ENCODE data around the gene TIPRL. TPM values are rescaled to one million over a fixed set of nuclear protein-coding genes. Genes with fewer than 3 reads are reported as not detected.
"Not testable (repeated sequence)": the region's sequence is repeated elsewhere in the genome, so short reads cannot be mapped to it uniquely, and the experiment has no call there.

Gene TIPRL
- total RNA-seq, 2 donors from 2014 or later = 38.0 to 43.0 TPM

- H3K27me3 Mint-ChIP-seq = no peaks in the 10 kb centered on the region
- H3K4me3 Mint-ChIP-seq = peak overlapping the region; percentile 30
These were observed 32.1 kb upstream of the TIPRL start for GRCh38 chr1:168146626-168147025.

GRCh38 chr1:168148916-168149315, 29.8 kb upstream of the TIPRL start:
- Mint-ChIP-seq H3K27ac (no peak overlapping the region), H3K4me3 (no peak overlapping the region), H3K9me3 (no peaks in the 10 kb centered on the region), H3K36me3 (ENCODE audit: low read depth) (no peaks in the 10 kb centered on the region), H3K4me1 (no peaks in the 10 kb centered on the region), H3K27me3 (peaks cover 3% of the 10 kb centered on the region)
- peak; percentile 28 for ATAC-seq (replicated peaks)

More at GRCh38 chr1:168146626-168147025, 32.1 kb upstream of the TIPRL start:
- Mint-ChIP-seq H3K4me1 (no peaks in the 10 kb centered on the region), H3K9me3 (no peaks in the 10 kb centered on the region), H3K27ac (no peak overlapping the region), H3K36me3 (ENCODE audit: low read depth) (no peaks in the 10 kb centered on the region)
- ATAC-seq (replicated peaks) = no peak

GRCh38 chr1:168150283-168150682, 28.5 kb upstream of the TIPRL start:
- no peaks in the 10 kb centered on the region for H3K36me3 Mint-ChIP-seq (ENCODE audit: low read depth)
- no peak overlapping the region for H3K27ac Mint-ChIP-seq
- H3K4me3 Mint-ChIP-seq = no peak overlapping the region
- H3K4me1 Mint-ChIP-seq = no peaks in the 10 kb centered on the region
- no peak for ATAC-seq (replicated peaks)
- H3K9me3 Mint-ChIP-seq = no peaks in the 10 kb centered on the region
- H3K27me3 Mint-ChIP-seq = peaks cover 3% of the 10 kb centered on the region

DNA sequence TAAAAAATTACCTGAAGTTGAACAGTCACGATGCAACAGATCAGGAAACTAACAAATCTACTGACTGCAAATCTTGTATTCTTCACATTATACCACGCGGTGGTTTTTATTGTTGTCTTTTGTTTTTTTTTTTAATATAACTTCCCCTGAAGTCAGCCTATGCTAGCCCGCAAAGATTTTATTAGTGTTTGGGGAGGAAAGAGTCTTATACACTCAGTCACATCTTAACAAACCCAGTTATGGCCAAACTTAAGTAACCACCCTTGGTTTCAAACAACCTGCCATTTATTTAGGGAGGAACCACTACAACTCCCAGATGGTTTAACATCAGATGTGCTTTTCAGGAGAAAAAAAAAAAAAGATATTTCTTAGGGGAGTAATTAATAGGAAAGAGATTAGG, 26.8 kb upstream of the TIPRL start:
- no peak overlapping the region for H3K27ac Mint-ChIP-seq
- no peaks in the 10 kb centered on the region for H3K9me3 Mint-ChIP-seq
- H3K4me3 Mint-ChIP-seq = no peak overlapping the region
- peaks cover 3% of the 10 kb centered on the region for H3K27me3 Mint-ChIP-seq
- no peak for ATAC-seq (replicated peaks)
- no peaks in the 10 kb centered on the region for H3K36me3 Mint-ChIP-seq (ENCODE audit: low read depth)
- no peaks in the 10 kb centered on the region for H3K4me1 Mint-ChIP-seq

- not testable (repeated sequence) for ATAC-seq (replicated peaks); H3K27me3 Mint-ChIP-seq
These were observed 24.1 kb upstream of the TIPRL start for GRCh38 chr1:168154707-168155106.

GRCh38 chr1:168155910-168156309, 22.9 kb upstream of the TIPRL start:
- Mint-ChIP-seq H3K27me3 (peaks cover 18% of the 10 kb centered on the region), H3K36me3 (ENCODE audit: low read depth) (no peaks in the 10 kb centered on the region), H3K27ac (no peak overlapping the region), H3K9me3 (peaks cover 24% of the 10 kb centered on the region), H3K4me3 (no peak overlapping the region), H3K4me1 (no peaks in the 10 kb centered on the region)
- ATAC-seq (replicated peaks) = no peak

More at GRCh38 chr1:168154707-168155106, 24.1 kb upstream of the TIPRL start:
- not testable (repeated sequence) for H3K27ac Mint-ChIP-seq; H3K4me3 Mint-ChIP-seq; H3K4me1 Mint-ChIP-seq; H3K36me3 Mint-ChIP-seq (ENCODE audit: low read depth)
- peaks cover 15% of the 10 kb centered on the region for H3K9me3 Mint-ChIP-seq

DNA sequence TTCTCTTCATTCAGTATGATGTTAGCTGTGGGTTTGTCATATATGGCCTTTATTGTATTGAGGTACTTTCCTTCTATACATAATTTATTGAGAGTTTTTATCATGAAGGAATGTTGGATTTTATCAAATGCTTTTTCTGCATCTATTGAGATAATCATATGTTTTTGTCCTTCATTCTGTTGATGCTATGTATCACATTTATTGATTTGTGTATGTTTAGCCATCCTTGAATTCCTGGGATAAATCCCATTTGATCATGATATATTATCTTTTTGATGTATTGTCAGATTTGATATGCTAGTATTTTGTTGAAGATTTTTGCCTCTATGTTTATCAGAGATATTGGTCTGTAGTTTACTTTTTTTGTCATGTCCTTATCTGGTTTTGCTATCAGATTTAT, 21.1 kb upstream of the TIPRL start:
- H3K4me3 Mint-ChIP-seq = no peak overlapping the region
- peaks cover 24% of the 10 kb centered on the region for H3K9me3 Mint-ChIP-seq
- no peaks in the 10 kb centered on the region for H3K4me1 Mint-ChIP-seq
- no peaks in the 10 kb centered on the region for H3K36me3 Mint-ChIP-seq (ENCODE audit: low read depth)
- no peak overlapping the region for H3K27ac Mint-ChIP-seq
- peaks cover 27% of the 10 kb centered on the region for H3K27me3 Mint-ChIP-seq
- no peak for ATAC-seq (replicated peaks)

GRCh38 chr1:168159251-168159650, 19.5 kb upstream of the TIPRL start:
- Mint-ChIP-seq H3K9me3 (peaks cover 24% of the 10 kb centered on the region), H3K36me3 (ENCODE audit: low read depth) (no peaks in the 10 kb centered on the region), H3K27me3 (peaks cover 28% of the 10 kb centered on the region), H3K27ac (no peak overlapping the region), H3K4me3 (no peak overlapping the region), H3K4me1 (no peaks in the 10 kb centered on the region)
- ATAC-seq (replicated peaks) = no peak

DNA sequence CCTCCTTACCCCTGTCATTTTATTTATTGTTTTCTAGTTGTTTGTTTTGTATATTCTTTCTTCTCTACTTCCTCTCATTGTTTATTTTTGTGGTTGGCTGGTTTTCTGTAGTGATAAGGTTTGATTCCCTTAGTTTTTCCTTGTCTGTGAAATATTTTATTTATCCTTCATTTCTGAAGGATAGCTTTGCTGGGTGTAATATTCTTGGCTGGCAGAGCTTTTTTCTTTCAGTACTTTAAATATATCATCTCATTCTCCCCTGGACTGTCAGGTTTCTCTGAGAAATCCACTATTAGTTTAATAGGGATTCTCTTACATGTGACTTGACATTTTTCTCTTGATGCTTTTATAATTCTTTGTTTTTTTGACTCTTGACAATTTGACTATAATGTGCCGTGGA, 18.8 kb upstream of the TIPRL start:
- Mint-ChIP-seq H3K27ac (no peak overlapping the region), H3K4me3 (no peak overlapping the region), H3K36me3 (ENCODE audit: low read depth) (no peaks in the 10 kb centered on the region), H3K4me1 (no peaks in the 10 kb centered on the region), H3K27me3 (peaks cover 31% of the 10 kb centered on the region), H3K9me3 (peaks cover 24% of the 10 kb centered on the region)
- no peak for ATAC-seq (replicated peaks)

DNA sequence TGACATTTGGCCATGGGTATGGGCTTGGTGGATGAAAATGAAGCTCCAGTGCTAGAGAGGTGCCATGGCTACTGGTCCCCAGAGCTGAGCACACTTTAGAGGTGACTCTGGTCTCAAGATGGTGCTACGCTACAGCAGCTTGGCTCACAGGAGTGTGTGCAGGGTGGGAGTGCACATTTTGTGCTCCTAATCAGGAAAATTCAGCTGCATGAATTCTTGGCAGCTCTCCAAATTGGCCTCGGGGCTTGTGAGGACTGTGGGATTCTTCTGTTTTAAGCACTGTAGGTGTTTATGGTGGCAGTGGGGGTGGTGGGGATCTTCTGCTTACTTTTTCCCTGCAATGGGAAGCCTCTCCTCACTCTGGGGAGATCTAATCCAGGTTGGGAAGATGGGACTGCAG, 17.3 kb upstream of the TIPRL start:
- Mint-ChIP-seq H3K9me3 (peaks cover 24% of the 10 kb centered on the region), H3K27me3 (peaks cover 38% of the 10 kb centered on the region), H3K4me3 (no peak overlapping the region), H3K36me3 (ENCODE audit: low read depth) (no peaks in the 10 kb centered on the region), H3K27ac (no peak overlapping the region), H3K4me1 (no peaks in the 10 kb centered on the region)
- no peak for ATAC-seq (replicated peaks)

DNA sequence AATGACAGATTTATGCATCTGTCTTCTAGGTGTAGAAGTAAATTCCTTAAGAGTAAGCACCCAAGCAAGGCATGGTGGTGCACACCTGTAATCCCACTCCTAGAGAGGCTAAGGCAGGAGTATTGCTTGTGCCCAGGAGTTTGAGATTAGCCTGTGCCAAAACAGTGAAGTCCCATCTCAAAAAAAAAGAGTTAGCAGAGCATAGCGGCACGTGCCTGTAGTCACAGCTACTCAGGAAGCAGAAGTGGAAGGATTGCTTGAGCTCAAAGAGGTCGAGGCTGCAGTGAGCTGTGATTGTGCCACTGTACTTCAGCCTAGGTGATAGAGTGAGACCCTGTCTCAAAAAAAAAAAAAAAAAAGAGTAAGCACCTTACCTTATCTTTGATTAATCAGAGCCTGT, 15.1 kb upstream of the TIPRL start:
- no peaks in the 10 kb centered on the region for H3K36me3 Mint-ChIP-seq (ENCODE audit: low read depth)
- no peak for ATAC-seq (replicated peaks)
- no peak overlapping the region for H3K27ac Mint-ChIP-seq
- peaks cover 36% of the 10 kb centered on the region for H3K27me3 Mint-ChIP-seq
- no peak overlapping the region for H3K4me3 Mint-ChIP-seq
- H3K9me3 Mint-ChIP-seq = peaks cover 12% of the 10 kb centered on the region
- H3K4me1 Mint-ChIP-seq = no peaks in the 10 kb centered on the region

DNA sequence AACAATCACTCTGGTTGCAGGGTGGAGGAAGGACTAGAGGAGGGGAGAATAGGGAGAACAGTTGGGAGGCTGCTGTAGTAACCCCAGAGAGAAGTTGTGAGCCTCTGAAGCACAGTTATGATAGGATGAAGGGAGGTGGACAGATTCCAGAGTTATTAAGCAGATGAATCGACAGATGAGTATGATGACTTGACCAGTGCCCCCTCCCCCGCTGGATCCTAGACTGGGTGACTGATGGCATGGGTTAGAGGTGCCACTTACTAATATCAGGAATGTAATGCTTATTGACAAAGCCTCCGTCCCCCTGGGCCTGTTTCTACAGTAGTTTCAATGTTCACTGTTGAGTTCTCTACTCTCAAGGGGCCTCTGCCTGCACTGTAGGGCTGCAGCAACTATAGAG, 14.0 kb upstream of the TIPRL start:
- Mint-ChIP-seq H3K27ac (no peak overlapping the region), H3K9me3 (peaks cover 9% of the 10 kb centered on the region), H3K4me3 (no peak overlapping the region), H3K36me3 (ENCODE audit: low read depth) (no peaks in the 10 kb centered on the region), H3K4me1 (no peaks in the 10 kb centered on the region), H3K27me3 (peaks cover 35% of the 10 kb centered on the region)
- ATAC-seq (replicated peaks) = no peak

DNA sequence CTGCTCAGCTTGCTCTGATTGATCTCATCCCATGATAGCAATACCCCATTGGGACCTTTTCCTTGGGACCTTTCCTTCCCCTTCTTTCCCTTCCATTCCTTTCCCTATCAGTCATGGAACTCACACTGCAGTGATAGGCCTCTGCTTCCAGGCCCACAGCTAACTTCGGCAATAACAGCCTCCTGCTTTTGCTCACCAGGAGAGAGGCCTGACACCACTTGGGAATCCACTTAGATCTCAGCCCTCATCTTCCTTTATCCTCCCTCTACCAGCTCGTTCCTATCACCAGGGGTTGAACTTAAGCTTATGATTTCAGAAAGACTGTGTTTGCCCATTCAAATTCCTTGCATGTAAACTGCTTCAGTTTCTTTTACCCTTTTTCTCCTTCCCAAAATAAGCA, 11.0 kb upstream of the TIPRL start:
- no peaks in the 10 kb centered on the region for H3K36me3 Mint-ChIP-seq (ENCODE audit: low read depth)
- no peaks in the 10 kb centered on the region for H3K9me3 Mint-ChIP-seq
- peaks cover 23% of the 10 kb centered on the region for H3K27me3 Mint-ChIP-seq
- no peak overlapping the region for H3K4me3 Mint-ChIP-seq
- no peak for ATAC-seq (replicated peaks)
- H3K27ac Mint-ChIP-seq = no peak overlapping the region
- H3K4me1 Mint-ChIP-seq = no peaks in the 10 kb centered on the region

DNA sequence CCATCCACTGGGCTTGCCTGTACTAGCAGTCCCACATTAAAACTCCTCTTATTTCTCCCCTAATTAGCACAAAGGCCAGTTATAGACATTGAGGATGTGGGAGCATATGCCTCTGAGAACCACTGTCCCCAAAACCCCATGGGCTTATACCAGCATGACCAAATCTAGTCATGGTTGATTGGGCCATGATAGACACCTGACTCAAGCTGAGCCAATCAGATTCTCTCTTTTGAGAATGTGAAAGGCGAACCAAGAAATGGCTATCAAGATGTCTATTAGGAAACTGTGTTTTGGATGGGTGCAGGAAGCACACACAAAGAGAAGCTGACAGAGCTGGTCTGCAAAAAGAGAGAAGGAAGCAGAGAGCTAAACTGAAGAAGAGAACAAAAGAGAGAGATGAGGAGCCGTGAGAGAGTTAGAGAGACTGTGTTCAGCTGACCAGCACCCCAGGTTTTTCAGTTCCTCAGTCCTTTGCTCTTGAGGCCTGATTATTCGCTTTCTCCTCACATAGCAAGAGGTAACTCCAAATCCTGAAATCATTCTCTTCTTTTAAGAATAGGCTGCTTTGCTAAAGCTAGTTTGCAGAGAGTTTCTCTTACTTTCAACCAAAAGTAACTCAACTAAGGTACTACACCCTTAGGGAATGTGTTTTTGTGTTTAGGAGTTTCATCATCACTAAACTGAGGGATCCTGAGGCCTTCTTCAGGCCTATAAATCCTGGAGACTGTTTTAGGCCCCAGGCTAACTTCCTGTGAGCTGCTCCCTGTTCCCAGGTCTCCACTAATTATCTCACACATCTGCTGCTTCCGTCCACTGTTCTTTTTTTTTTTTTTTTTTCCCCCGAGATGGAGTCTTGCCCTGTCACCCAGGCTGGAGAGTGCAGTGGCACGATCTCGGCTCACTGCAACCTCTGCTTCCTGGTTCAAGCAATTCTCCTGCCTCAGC, 7.9 kb upstream of the TIPRL start:
- H3K4me3 Mint-ChIP-seq = no peak overlapping the region
- H3K27ac Mint-ChIP-seq = no peak overlapping the region
- no peaks in the 10 kb centered on the region for H3K4me1 Mint-ChIP-seq
- H3K9me3 Mint-ChIP-seq = no peaks in the 10 kb centered on the region
- no peaks in the 10 kb centered on the region for H3K36me3 Mint-ChIP-seq (ENCODE audit: low read depth)
- H3K27me3 Mint-ChIP-seq = peaks cover 19% of the 10 kb centered on the region
- ATAC-seq (replicated peaks) = no peak

- Mint-ChIP-seq H3K36me3 (ENCODE audit: low read depth) (no peaks in the 10 kb centered on the region), H3K4me3 (no peak overlapping the region), H3K27ac (no peak overlapping the region), H3K27me3 (peaks cover 19% of the 10 kb centered on the region), H3K4me1 (no peaks in the 10 kb centered on the region), H3K9me3 (no peaks in the 10 kb centered on the region)
- no peak for ATAC-seq (replicated peaks)
These were observed 6.4 kb upstream of the TIPRL start for GRCh38 chr1:168172250-168172915.

Measured in activated T-helper 17 cell treated with anti-CD3 and anti-CD28 coated beads, Interleukin-2, amount 50 U/mL, for 72 hours (primary cell).